Uterus (tissue), 2 donors: ENCODE results near the gene SEMA4C.

ENCODE experiments used
- POLR2A ChIP-seq, 2 donors: fragments of 450-650 bp; IDR thresholded peaks; one replicate each; pipeline ENCODE4 v1.6.1; 2016; ENCODE audit warnings: antibody characterized with exemption in 2 of 2, mild to moderate bottlenecking in 1 of 2, moderate library complexity in 1 of 2
- TF ChIP-seq, protein P1 (sequence below), 4 experiments: fragments of 200-600 bp in 2 of 4; fragments of 450-650 bp in 2 of 4; sonication (generic) in 2 of 4; IDR thresholded peaks; one replicate each; pipeline ENCODE4 v1.5.1; 2016 to 2019; ENCODE audit warnings: antibody characterized with exemption in 4 of 4, mild to moderate bottlenecking in 2 of 4, moderate library complexity in 1 of 4

DNA sequence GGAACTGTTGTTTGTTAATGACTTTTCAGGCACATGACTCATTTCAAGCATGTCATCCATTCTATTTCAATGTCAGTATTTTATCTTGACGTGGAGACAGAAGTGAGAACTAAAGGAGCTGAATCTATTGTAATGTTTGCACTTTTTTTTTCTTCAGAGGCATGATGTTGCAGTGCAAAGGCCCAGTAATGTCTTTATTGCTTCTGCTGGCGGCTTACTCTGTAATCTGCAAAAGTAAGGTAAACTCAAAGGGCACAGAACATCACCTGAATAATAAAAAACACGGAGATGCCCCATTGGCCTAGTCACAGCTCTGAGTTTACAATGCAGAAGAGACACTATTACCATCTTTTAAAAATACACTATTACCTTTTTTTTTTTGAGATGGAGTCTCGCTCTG lies 56.2 kb downstream of the SEMA4C start:
- TF ChIP-seq, protein P1, sequence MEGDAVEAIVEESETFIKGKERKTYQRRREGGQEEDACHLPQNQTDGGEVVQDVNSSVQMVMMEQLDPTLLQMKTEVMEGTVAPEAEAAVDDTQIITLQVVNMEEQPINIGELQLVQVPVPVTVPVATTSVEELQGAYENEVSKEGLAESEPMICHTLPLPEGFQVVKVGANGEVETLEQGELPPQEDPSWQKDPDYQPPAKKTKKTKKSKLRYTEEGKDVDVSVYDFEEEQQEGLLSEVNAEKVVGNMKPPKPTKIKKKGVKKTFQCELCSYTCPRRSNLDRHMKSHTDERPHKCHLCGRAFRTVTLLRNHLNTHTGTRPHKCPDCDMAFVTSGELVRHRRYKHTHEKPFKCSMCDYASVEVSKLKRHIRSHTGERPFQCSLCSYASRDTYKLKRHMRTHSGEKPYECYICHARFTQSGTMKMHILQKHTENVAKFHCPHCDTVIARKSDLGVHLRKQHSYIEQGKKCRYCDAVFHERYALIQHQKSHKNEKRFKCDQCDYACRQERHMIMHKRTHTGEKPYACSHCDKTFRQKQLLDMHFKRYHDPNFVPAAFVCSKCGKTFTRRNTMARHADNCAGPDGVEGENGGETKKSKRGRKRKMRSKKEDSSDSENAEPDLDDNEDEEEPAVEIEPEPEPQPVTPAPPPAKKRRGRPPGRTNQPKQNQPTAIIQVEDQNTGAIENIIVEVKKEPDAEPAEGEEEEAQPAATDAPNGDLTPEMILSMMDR (IDR thresholded peaks at IDR 0.05) = no peak
- TF ChIP-seq POLR2A (IDR thresholded peaks at IDR 0.05) = no peak
